GM11168 (cell line): Measurements from ENCODE around the gene PRKCZ.

Source experiments
- in situ Hi-C: fragments of 300-500 bp; cut with MboI; formaldehyde crosslinking; loops from one replicate; pipeline ENCODE4 v1.12.0; 2022; ENCODE audit warnings: low sequenced_read_pairs; ENCODE audit not compliant: unreplicated experiment

The PRKCZ gene

GRCh38 chr1:2024451-2024850, 25.8 kb upstream of the PRKCZ start:
- in situ Hi-C loops, result no loop called here

GRCh38 chr1:2024887-2025286, 25.3 kb upstream of the PRKCZ start:
- in situ Hi-C loops, result no loop called here

DNA sequence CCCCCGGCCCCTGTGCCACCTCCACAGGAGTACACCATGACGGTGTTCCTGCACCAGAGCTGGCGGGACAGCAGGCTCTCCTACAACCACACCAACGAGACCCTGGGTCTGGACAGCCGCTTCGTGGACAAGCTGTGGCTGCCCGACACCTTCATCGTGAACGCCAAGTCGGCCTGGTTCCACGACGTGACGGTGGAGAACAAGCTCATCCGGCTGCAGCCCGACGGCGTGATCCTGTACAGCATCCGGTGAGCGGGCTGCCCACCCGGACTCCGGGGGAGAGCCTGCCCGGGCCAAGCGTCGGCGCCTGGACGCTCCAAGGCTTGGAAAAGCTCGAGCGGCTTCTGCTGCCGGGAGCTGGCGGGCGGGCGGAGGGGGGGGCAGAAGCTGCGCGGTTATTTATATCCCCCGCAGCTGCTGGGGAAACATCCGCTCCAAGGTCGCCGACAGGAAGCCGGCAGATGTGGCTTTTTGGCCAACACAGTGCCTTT, 24.7 kb upstream of the PRKCZ start:
- in situ Hi-C loops, result no loop called here

- in situ Hi-C loops, result no loop called here
These were observed 22.1 kb upstream of the PRKCZ start for GRCh38 chr1:2027961-2028583.

GRCh38 chr1:2028870-2029560, 21.2 kb upstream of the PRKCZ start:
- in situ Hi-C loops, result no loop called here

DNA sequence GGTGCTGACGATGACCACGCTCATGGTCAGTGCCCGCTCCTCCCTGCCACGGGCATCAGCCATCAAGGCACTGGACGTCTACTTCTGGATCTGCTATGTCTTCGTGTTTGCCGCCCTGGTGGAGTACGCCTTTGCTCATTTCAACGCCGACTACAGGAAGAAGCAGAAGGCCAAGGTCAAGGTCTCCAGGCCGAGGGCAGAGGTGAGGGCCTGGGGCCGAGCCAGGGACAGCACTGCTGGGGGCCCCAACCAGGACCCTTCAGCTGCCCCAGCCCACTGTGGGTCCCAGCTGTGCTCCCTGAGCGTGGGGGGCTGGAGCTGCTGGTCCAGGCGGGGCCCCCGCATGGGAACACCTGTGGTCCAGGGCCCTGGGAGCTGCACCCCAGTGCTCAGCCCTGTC, 20.6 kb upstream of the PRKCZ start:
- in situ Hi-C loops, result no loop called here

DNA sequence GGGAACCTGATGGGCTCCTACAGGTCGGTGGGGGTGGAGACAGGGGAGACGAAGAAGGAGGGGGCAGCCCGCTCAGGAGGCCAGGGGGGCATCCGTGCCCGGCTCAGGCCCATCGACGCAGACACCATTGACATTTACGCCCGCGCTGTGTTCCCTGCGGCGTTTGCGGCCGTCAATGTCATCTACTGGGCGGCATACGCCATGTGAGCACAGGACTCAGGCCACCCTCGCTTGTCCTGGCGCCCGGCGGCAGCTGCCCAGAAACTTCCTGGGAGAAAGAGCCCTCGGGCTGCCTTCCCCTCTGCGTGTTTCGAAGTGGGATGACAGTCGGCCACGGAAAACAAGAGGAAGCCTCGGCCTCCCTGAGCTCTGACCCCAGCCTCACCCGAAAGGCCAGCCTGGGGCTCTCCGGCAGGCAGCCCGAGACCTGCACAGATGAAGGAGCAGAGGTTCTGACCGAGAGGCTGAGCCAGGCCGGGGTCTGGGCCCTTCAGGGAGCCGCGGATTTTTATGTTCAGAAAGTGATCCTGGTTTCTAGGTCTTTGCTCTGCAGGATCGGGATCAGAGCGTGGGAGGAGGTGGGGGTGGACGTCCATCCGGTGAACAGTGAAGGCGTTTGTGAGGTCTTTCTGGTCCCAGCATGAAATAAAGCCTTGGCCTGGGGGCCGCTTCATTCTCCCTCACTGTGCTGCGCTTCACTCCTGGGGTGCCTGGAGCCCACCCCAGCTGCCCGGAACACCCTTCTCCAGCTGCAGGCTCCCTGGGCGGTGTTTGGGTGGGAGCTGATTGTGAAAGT, 19.9 kb upstream of the PRKCZ start:
- in situ Hi-C loops, result no loop called here

DNA sequence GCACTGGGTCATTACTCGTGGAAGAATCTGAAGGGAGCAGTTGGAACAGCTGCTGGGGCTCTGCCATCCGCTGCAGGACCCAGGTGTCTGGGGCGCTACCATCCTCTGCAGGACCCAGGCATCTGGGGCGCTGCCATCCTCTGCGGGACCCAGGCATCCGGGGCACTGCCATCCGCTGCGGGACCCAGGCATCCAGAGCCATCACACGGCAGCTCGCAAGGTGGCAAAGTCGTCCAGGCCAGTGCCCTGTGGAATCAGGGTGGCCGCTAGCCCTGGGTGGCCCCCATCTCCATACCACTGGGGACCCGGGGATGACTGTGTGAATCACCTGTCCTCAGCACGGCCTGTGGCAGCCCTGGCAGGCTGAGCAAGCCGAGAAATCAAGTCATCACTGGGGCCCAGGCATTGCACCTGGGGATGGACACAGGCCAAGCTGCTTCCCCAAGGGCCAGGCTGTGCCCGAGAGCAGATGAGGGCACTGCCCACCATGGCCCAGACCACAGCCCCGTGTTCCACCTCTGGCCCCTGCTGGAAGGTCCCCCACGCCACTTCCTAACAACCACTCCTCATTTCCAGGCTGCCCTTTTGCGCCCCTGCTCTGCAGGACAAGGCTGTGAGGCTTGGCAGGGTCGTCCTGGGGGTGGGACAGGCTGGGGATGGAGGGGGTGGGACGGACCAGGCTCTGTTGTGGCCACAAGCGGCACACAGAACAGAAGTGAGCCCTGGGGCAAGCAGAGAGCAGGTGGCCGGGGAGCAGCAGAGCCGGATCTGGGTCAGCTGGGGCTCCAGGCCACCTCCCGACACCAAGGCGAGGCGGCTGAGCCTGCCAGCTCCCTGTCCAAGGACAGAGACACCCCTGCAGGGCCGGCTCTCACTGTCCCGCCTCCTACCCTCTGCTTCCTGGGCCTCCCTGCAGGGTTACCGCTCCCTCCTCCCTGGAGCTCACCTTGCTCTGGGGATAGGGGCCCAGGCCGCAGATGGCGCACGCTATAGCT, 18.4 kb upstream of the PRKCZ start:
- in situ Hi-C loops, result no loop called here

- in situ Hi-C loops, result no loop called here
These were observed 17.5 kb upstream of the PRKCZ start for GRCh38 chr1:2032737-2033136.

DNA sequence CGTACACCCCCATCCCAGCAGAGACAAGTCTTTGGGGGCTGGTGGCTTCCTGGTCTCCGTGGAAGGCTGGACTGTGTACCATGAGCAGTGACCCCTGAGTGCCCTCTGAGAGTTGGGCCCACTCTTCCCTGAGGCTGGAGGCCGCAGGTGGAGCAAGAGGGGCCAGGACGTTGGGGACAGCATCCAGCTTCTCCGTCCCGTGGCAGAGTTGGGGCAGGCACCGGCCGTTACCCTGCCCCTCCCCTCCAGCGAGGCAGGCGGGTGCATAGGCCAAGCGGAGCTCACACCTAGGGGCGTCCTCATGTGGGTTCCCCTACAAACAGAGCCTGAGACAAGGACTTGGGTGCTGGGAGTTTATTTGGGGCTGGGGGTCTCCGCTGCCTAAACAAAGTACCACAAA, 17.0 kb upstream of the PRKCZ start:
- in situ Hi-C loops, result no loop called here

- in situ Hi-C loops, result no loop called here
These were observed 13.9 kb upstream of the PRKCZ start for GRCh38 chr1:2036287-2036686.

- in situ Hi-C loops, result no loop called here
These were observed 12.8 kb upstream of the PRKCZ start for GRCh38 chr1:2037314-2037979.

- in situ Hi-C loops, result no loop called here
These were observed 12.0 kb upstream of the PRKCZ start for GRCh38 chr1:2038229-2038628.

GRCh38 chr1:2039251-2039650, 11.0 kb upstream of the PRKCZ start:
- in situ Hi-C loops, result no loop called here

DNA sequence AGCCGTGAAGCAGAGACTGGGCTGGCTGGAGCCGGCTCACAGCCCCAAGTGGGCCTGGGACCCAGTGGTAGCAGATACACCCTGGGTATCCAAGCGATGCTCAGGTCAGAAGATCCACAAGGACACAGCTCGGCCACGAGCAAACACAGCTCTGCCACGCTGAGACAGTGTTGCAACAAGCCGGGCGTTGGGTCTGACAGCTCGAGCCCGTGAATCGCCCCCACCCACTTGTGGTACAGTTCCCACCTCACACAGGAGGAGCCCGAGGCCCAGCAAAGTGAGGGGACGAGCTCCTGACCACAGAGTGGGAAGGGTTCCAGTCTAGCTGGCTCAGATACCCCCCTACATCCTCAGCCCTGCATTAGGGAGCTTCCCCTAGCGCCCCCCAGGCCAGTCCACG, 8.9 kb upstream of the PRKCZ start:
- in situ Hi-C loops, result no loop called here

GRCh38 chr1:2041887-2042286, 8.3 kb upstream of the PRKCZ start:
- in situ Hi-C loops, result no loop called here

- in situ Hi-C loops, result no loop called here
These were observed 7.1 kb upstream of the PRKCZ start for GRCh38 chr1:2042830-2043773.

DNA sequence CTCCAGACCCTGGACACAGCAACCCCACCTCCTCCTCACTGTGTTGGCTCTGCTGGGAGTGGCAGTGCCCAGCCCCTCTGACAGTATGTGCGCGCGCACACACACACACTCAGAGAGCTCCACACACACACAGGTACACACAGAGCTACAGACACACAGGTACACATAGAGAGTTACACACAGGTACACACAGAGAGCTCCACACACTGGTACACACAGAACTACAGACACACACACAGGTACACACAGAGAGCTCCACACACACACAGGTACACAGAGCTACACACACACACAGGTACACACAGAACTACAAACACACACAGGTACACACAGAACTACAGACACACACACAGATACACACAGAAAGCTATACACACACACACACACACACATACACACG, 6.3 kb upstream of the PRKCZ start:
- in situ Hi-C loops, result no loop called here
